MCF 10A (cell line): Measurements from ENCODE around the gene PGP. TPM values are rescaled to one million over a fixed set of nuclear protein-coding genes. Genes with fewer than 3 reads are reported as not detected.
A peak's percentile ranks its signal among the peaks of the same experiment; 100 is the strongest.
"Not testable (repeated sequence)": the region's sequence is repeated elsewhere in the genome, so short reads cannot be mapped to it uniquely, and the experiment has no call there.

ENCODE experiments used
- BruUV-seq: library from RNA; stranded (reverse); fragments of 400-500 nt; replicated peaks from 2 replicates; lab custom pipeline; 2021; lab: Mats Ljungman, UMichigan
- CTCF ChIA-PET: fragments of 300-600 bp; sonication (Branson Sonifier 250); formaldehyde crosslinking; extraction: SDS; loops from one replicate; lab custom pipeline; 2021; ENCODE audit warnings: antibody characterized with exemption, inconsistent platforms; lab: Yijun Ruan, JAX
- POLR2A ChIA-PET: fragments of 300-600, 350-650 bp; sonication (Branson Sonifier 250); formaldehyde crosslinking; extraction: SDS; loops from one replicate; lab custom pipeline; 2020; ENCODE audit warnings: antibody characterized with exemption, inconsistent platforms; lab: Yijun Ruan, JAX
- DNase-seq: peaks from one replicate; pipeline ENCODE4 v3.0.0-alpha.2; 2018; ENCODE audit not compliant: unreplicated experiment
- H3K27ac Mint-ChIP-seq: one replicate; pipeline ENCODE4 v1.8.0; 2022; ENCODE audit warnings: mild to moderate bottlenecking, low read depth, mixed read lengths; ENCODE audit not compliant: unreplicated experiment
- H3K27me3 Mint-ChIP-seq: one replicate; pipeline ENCODE4 v1.8.0; 2022; ENCODE audit warnings: mixed read lengths; ENCODE audit not compliant: insufficient read depth, unreplicated experiment
- H3K36me3 Mint-ChIP-seq: one replicate; pipeline ENCODE4 v1.8.0; 2022; ENCODE audit warnings: mild to moderate bottlenecking, moderate library complexity, mixed read lengths; ENCODE audit not compliant: insufficient read depth, unreplicated experiment
- H3K4me1 Mint-ChIP-seq: one replicate; pipeline ENCODE4 v1.8.0; 2022; ENCODE audit warnings: mixed read lengths; ENCODE audit not compliant: insufficient read depth, unreplicated experiment
- H3K4me3 Mint-ChIP-seq: one replicate; pipeline ENCODE4 v1.8.0; 2022; ENCODE audit warnings: mild to moderate bottlenecking, moderate library complexity, mixed read lengths; ENCODE audit not compliant: unreplicated experiment
- H3K9me3 Mint-ChIP-seq: one replicate; pipeline ENCODE4 v1.8.0; 2022; ENCODE audit warnings: mixed read lengths; ENCODE audit not compliant: unreplicated experiment
- CTCF ChIP-seq: fragments of 200-600 bp; IDR thresholded peaks from one replicate; pipeline ENCODE4 v1.8.0; 2022; ENCODE audit warnings: antibody characterized with exemption, mild to moderate bottlenecking; ENCODE audit not compliant: unreplicated experiment
- intact Hi-C: fragments of 100-400 bp; cut with micrococcal nuclease; formaldehyde crosslinking; loops from 2 replicates; pipeline ENCODE4 v1.14.1; 2022
- total RNA-seq: library from RNA; stranded (reverse); gene quantifications from 2 replicates; pipeline ENCODE4 v1.2.3, GENCODE V29; 2022

Gene PGP
- total RNA-seq, 1 experiment from 2014 or later, result 12.0 TPM

GRCh38 chr16:2205104-2205966, 9.3 kb downstream of the PGP start, which contains the start of gene MLST8:
Gene MLST8, plus strand, starts transcription at chr16:2205454. Its CDS starts 632 bp downstream, at chr16:2206086.
- peak; percentile 13 for TF ChIP-seq CTCF
- H3K4me1 Mint-ChIP-seq, result peaks cover 15% of the 10 kb centered on the region
- no peaks in the 10 kb centered on the region for H3K27me3 Mint-ChIP-seq
- H3K4me3 Mint-ChIP-seq, result peak within 1 kb of the TSS; percentile 68
- ChIA-PET CTCF (interaction anchor here (0.6 to 1.6 kb wide), 2 partner anchors 10 to 24 kb away, joined by 3 to 6 read pairs; no protein-coding TSS in a partner anchor), POLR2A (interaction anchor here (0.7 to 4.0 kb wide), 19 partner anchors 9 to 273 kb away, joined by 3 to 27 read pairs (median 4); partner anchors contain the start of genes E4F1, ECI1, NTHL1 and PGP)
- no TSS peak for BruUV-seq
- H3K36me3 Mint-ChIP-seq, result peaks cover 30% of the 10 kb centered on the region
- H3K27ac Mint-ChIP-seq, result peak within 1 kb of the TSS; percentile 69
- H3K9me3 Mint-ChIP-seq, result no peaks in the 10 kb centered on the region
- peak; percentile 79 for DNase-seq
- intact Hi-C loops, result no loop called here

DNA sequence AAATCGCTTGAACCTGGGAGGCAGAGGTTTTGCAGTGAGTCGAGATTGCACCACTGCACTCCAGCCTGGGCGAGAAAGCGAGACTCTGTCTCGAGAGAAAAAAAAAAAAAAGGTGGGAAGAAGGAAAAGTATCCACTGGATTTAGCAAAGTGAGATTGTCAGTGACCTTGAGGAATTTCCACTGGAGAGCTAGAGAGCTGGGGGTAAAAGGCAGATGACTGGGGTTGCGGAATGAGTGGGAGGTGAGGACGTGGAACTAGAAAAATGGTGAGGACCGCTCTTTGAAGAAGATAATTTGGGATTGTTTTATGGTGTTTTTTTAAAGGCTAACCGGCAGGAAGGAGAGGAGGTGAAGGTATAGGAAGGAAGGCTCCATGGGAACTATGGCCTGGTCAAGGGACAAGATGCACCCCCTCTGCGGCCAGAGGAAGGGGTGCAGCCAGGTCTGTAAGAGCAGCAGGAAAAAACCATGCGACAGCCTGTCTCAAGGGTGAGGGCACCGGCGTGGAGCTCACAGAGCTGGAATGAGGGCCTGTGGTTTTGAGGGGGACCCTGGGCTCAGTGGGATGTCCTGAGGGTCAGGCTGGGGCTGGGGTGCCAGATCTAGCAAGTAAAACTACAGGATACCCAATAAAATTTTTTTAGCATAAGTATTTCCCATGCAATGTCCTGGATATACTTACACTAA, 10.1 kb downstream of the PGP start:
- peaks cover 15% of the 10 kb centered on the region for H3K4me1 Mint-ChIP-seq
- ChIA-PET CTCF (interaction anchor here (0.6 to 1.6 kb wide), 4 partner anchors 10 to 692 kb away, joined by 3 to 6 read pairs (median 3); no protein-coding TSS in a partner anchor), POLR2A (interaction anchor here (0.7 to 4.0 kb wide), 13 partner anchors 10 to 264 kb away, joined by 3 to 27 read pairs (median 4); partner anchors contain the start of genes ECI1, NTHL1, PGP and TRAF7)
- no peaks in the 10 kb centered on the region for H3K27me3 Mint-ChIP-seq
- intact Hi-C loops, result no loop called here
- DNase-seq, result no peak
- TSS peak; percentile 43 for BruUV-seq
- peaks cover 27% of the 10 kb centered on the region for H3K36me3 Mint-ChIP-seq
- peak overlapping the region; percentile 69 for H3K27ac Mint-ChIP-seq
- H3K9me3 Mint-ChIP-seq, result no peaks in the 10 kb centered on the region
- peak overlapping the region; percentile 68 for H3K4me3 Mint-ChIP-seq
- TF ChIP-seq CTCF, result no peak

DNA sequence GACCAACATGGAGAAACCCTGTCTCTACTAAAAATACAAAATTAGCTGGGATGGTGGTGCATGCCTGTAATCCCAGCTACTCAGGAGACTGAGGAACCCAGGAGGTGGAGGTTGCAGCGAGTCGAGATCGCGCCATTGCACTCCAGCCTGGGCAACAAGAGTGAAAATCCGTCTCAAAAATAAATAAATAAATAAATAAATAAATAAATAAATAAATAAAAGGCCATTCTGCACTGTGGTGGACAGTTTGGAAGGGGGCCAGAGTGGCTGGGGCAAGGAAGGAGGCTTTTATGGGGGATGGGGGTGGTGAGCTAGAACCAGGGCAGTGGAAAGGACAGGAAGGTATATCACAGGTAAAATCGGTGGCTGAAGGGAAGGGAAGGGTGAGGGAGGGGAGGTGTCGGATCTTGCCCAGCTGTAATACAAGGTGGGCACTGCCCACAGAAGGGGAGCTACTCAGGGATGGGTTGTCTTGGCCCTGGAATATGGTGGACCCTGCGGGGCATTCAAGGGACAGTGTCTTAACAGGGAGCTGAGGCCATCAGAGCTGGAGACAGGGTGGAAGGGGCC, 11.4 kb downstream of the PGP start:
- peaks cover 15% of the 10 kb centered on the region for H3K4me1 Mint-ChIP-seq
- peak overlapping the region; percentile 68 for H3K4me3 Mint-ChIP-seq
- intact Hi-C loops, H3K9me3 Mint-ChIP-seq, H3K27ac Mint-ChIP-seq, DNase-seq, BruUV-seq, H3K27me3 Mint-ChIP-seq: not testable (repeated sequence)
- H3K36me3 Mint-ChIP-seq, result peaks cover 18% of the 10 kb centered on the region
- POLR2A ChIA-PET, result interaction anchor here (1.1 to 4.0 kb wide), 4 partner anchors 9 to 48 kb away, joined by 6 to 22 read pairs (median 10); partner anchors contain the start of genes ECI1 and TRAF7
- CTCF ChIA-PET, result interaction anchor here (0.6 to 1.6 kb wide), 5 partner anchors 8 to 340 kb away, joined by 3 to 7 read pairs (median 4); partner anchors contain the start of gene ECI1

- ChIA-PET CTCF (no interaction called here), POLR2A (no interaction called here)
- no TSS peak for BruUV-seq
- no peaks in the 10 kb centered on the region for H3K9me3 Mint-ChIP-seq
- H3K36me3 Mint-ChIP-seq, result no peaks in the 10 kb centered on the region
- H3K4me3 Mint-ChIP-seq, result no peak overlapping the region
- no peaks in the 10 kb centered on the region for H3K27me3 Mint-ChIP-seq
- no peak for TF ChIP-seq CTCF
- H3K27ac Mint-ChIP-seq, result no peak overlapping the region
- DNase-seq, result no peak
- peaks cover 6% of the 10 kb centered on the region for H3K4me1 Mint-ChIP-seq
- intact Hi-C loops, result no loop called here
Measured at GRCh38 chr16:2200313-2200712, 14.3 kb downstream of the PGP start.
